ENCODE data around the gene RING1. TPM values are rescaled to one million over a fixed set of nuclear protein-coding genes. Genes with fewer than 3 reads are reported as not detected.
A peak's percentile ranks its signal among the peaks of the same experiment; 100 is the strongest.

Gene RING1
- polyA plus RNA-seq, 1 of the 3 experiments (the other 2 are of a cell fraction), result 61.3 TPM

DNA sequence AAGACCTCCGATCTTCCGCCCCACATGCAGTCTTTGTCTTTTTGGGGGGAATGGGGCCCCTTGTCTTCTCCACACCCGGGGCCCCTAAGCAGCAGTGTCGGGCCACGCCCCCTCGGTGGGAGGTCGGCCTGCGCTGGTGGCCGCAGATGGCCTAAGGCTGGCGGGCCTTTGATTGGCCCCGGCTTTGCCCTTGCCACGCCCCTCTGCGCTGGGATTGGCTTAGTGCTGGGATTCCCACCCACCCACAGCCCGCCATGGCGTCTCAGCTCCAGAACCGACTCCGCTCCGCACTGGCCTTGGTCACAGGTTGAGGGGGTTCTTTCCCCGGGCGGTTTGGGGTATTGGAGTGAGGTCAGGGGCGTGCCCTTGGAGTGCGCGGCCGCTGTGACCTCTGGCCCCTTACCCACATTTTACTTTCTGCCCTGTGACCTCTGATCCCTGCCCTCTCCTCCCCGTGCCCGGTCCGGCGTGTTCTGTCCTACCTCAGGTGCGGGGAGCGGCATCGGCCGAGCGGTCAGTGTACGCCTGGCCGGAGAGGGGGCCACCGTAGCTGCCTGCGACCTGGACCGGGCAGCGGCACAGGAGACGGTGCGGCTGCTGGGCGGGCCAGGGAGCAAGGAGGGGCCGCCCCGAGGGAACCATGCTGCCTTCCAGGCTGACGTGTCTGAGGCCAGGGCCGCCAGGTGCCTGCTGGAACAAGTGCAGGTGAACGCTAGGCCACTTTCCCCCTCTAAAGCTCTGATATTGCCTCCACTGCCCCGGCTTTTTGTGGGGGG is 3.7 kb upstream of the RING1 start, which contains the start of gene HSD17B8 (continued):
- TF ChIP-seq MXI1 (IDR thresholded peaks at IDR 0.05; ENCODE audit: low read depth, low read length) (no peak), FOXM1 (IDR thresholded peaks at IDR 0.05; ENCODE audit: low read depth) (no peak), NRF1 (IDR thresholded peaks at IDR 0.05; ENCODE audit: low read depth, low read length) (peak; percentile 59), RFX5 (IDR thresholded peaks at IDR 0.05; ENCODE audit: low read length) (peak; percentile 61; the same call in 1 of the 2 replicates), CHD2 (IDR thresholded peaks at IDR 0.05; ENCODE audit: low read length, partially characterized antibody) (no peak), RXRA (IDR thresholded peaks at IDR 0.05; ENCODE audit: borderline replicate concordance, low read depth) (no peak)
- TF ChIP-seq, protein P1, sequence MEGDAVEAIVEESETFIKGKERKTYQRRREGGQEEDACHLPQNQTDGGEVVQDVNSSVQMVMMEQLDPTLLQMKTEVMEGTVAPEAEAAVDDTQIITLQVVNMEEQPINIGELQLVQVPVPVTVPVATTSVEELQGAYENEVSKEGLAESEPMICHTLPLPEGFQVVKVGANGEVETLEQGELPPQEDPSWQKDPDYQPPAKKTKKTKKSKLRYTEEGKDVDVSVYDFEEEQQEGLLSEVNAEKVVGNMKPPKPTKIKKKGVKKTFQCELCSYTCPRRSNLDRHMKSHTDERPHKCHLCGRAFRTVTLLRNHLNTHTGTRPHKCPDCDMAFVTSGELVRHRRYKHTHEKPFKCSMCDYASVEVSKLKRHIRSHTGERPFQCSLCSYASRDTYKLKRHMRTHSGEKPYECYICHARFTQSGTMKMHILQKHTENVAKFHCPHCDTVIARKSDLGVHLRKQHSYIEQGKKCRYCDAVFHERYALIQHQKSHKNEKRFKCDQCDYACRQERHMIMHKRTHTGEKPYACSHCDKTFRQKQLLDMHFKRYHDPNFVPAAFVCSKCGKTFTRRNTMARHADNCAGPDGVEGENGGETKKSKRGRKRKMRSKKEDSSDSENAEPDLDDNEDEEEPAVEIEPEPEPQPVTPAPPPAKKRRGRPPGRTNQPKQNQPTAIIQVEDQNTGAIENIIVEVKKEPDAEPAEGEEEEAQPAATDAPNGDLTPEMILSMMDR (IDR thresholded peaks at IDR 0.05), result no peak
- TF ChIP-seq, protein P2, sequence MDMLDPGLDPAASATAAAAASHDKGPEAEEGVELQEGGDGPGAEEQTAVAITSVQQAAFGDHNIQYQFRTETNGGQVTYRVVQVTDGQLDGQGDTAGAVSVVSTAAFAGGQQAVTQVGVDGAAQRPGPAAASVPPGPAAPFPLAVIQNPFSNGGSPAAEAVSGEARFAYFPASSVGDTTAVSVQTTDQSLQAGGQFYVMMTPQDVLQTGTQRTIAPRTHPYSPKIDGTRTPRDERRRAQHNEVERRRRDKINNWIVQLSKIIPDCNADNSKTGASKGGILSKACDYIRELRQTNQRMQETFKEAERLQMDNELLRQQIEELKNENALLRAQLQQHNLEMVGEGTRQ (IDR thresholded peaks at IDR 0.05; ENCODE audit: borderline replicate concordance, low read depth, low read length), result no peak

DNA sequence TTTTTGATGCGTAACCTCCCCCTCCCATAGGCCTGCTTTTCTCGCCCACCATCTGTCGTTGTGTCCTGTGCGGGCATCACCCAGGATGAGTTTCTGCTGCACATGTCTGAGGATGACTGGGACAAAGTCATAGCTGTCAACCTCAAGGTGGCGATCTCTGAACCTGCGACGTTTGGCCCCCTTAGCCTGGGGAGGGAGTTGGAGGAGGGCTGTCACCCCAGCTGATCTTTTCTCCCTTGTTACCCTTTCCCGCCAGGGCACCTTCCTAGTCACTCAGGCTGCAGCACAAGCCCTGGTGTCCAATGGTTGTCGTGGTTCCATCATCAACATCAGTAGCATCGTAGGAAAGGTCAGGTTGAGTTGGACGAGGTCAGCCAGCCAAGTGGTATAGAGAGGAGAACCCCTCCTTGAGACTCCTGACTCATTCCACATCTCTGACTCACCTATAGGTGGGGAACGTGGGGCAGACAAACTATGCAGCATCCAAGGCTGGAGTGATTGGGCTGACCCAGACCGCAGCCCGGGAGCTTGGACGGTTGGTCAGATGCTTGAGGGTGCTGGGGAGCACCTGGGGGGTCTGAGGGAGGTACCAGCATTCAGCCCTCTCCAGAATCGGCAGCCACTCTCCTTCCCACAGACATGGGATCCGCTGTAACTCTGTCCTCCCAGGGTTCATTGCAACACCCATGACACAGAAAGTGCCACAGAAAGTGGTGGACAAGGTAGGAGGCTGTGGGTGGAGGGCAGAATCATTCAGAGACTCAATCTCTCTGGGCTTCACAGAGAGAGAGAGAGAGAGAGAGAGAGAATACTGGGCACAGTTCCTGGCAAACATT is 2.9 kb upstream of the RING1 start:
- H3K9me3 ChIP-seq, result no peaks in the 10 kb centered on the region
- H3K27me3 ChIP-seq (ENCODE audit: insufficient read depth), result no peaks in the 10 kb centered on the region
- WGBS (ENCODE audit: low lambda C conversion rate), result 54% methylated on average over 15 of the region's 17 CpGs
- peak overlapping the region; percentile 98 for H3K4me2 ChIP-seq
- no peak overlapping the region for H2AFZ ChIP-seq (ENCODE audit: low read depth)
- peaks cover 47% of the 10 kb centered on the region for H3K79me2 ChIP-seq (ENCODE audit: insufficient read depth)
- no peaks in the 10 kb centered on the region for H4K20me1 ChIP-seq (ENCODE audit: insufficient read depth)
- H3K27ac ChIP-seq (ENCODE audit: low read depth in 2 of 2, low read length in 1 of 2), result peak overlapping the region in 1 of 2 experiments; percentile 43; a peak in 3 of 4 replicates
- peaks cover 21% of the 10 kb centered on the region for H3F3A ChIP-seq (replicated peaks; ENCODE audit: insufficient read depth)
- H3K9ac ChIP-seq, result peak overlapping the region; percentile 72; the same call in 1 of the 2 replicates
- peaks cover 21 to 29% of the 10 kb centered on the region in 2 experiments for H3K36me3 ChIP-seq (replicated peaks in 1 of 2; ENCODE audit: control insufficient read depth in 1 of 2, insufficient read depth in 2 of 2, low read length in 1 of 2)
- peak; percentile 42 for DNase-seq
- peak overlapping the region; percentile 78 to 90 for H3K4me3 ChIP-seq (ENCODE audit: low read depth in 2 of 2, low read length in 1 of 2)
- TF ChIP-seq JUND (IDR thresholded peaks at IDR 0.05), result no peak
- no peak for TF ChIP-seq EZH2phosphoT487 (IDR thresholded peaks at IDR 0.05; ENCODE audit: borderline replicate concordance, low read depth)
- TF ChIP-seq, protein P1 (IDR thresholded peaks at IDR 0.05), result peak; percentile 33
- POLR2A ChIA-PET, result interaction anchor here (1.3 kb wide), 1 partner anchor 234 kb away, joined by 7 read pairs; no protein-coding TSS in a partner anchor
- no peaks in the 10 kb centered on the region for H3K9me2 ChIP-seq
- CTCF ChIA-PET, result interaction anchor here (1.0 to 2.4 kb wide), 4 partner anchors 9 to 43 kb away, joined by 3 to 16 read pairs (median 4); no protein-coding TSS in a partner anchor
- H3K4me1 ChIP-seq (ENCODE audit: control insufficient read depth in 1 of 2, insufficient read depth in 2 of 2, low read depth in 1 of 2, low read length in 1 of 2), result peaks cover 28 to 43% of the 10 kb centered on the region in 2 experiments

Measured in SK-N-SH (cell line).